Transverse colon (tissue), 4 donors: ENCODE data around the gene MMD2. TPM values are rescaled to one million over a fixed set of nuclear protein-coding genes. Genes with fewer than 3 reads are reported as not detected.

Source experiments
- DNase-seq: peaks from one replicate; pipeline ENCODE4 v3.0.0-alpha.2; 2019
- H3K27ac ChIP-seq, 4 donors: fragments of 200-600 bp; sonication (generic); 2 replicates each; pipeline ENCODE4 v1.5.1; 2016 to 2018; ENCODE audit warnings: inconsistent platforms in 4 of 4
- H3K27me3 ChIP-seq: fragments of 200-600 bp; sonication (generic); 2 replicates; pipeline ENCODE4 v1.5.1; 2017; ENCODE audit warnings: inconsistent platforms
- H3K36me3 ChIP-seq, 4 donors: fragments of 200-600 bp; sonication (generic); 2 replicates each; pipeline ENCODE4 v1.5.1; 2017 to 2019; ENCODE audit warnings: inconsistent platforms in 4 of 4
- H3K4me1 ChIP-seq, 4 donors: fragments of 200-600 bp; sonication (generic); 2 replicates each; pipeline ENCODE4 v1.5.1; 2017 to 2020; ENCODE audit warnings: inconsistent platforms in 4 of 4
- H3K4me3 ChIP-seq, 4 donors: fragments of 200-600 bp; sonication (generic); 1 replicate in 1 of 4; 2 replicates in 3 of 4; pipeline versions ENCODE4 v1.5.1 to v1.6.1; 2017 to 2019; ENCODE audit warnings: inconsistent platforms in 4 of 4
- H3K9me3 ChIP-seq, 2 donors: fragments of 200-600 bp; sonication (generic); 2 replicates each; pipeline ENCODE4 v1.5.1; 2017 to 2019; ENCODE audit warnings: inconsistent platforms in 2 of 2
- CTCF ChIP-seq, 5 experiments: fragments of 200-600 bp in 3 of 5; fragments of 450-650 bp in 2 of 5; sonication (generic) in 3 of 5; IDR thresholded peaks; 1 replicate in 2 of 5; 2 replicates in 3 of 5; pipeline ENCODE4 v1.5.1; 2016 to 2017; ENCODE audit warnings: antibody characterized with exemption in 5 of 5, inconsistent platforms in 3 of 5, mild to moderate bottlenecking in 2 of 5, moderate library complexity in 1 of 5
- EP300 ChIP-seq: sonication (generic); formaldehyde crosslinking; IDR thresholded peaks from one replicate; pipeline ENCODE4 v1.6.1; 2017; ENCODE audit warnings: antibody characterized with exemption, low read depth
- POLR2A ChIP-seq: fragments of 450-650 bp; IDR thresholded peaks from one replicate; pipeline ENCODE4 v1.6.1; 2016; ENCODE audit warnings: antibody characterized with exemption, mild to moderate bottlenecking, moderate library complexity
- POLR2AphosphoS5 ChIP-seq, 3 donors: sonication (generic); formaldehyde crosslinking; IDR thresholded peaks; one replicate each; pipeline ENCODE4 v1.6.1; 2016; ENCODE audit warnings: antibody characterized with exemption in 3 of 3
- WGBS, 2 donors: methylation state at CpG; one replicate each; pipeline ENCODE4 v1.1.5; 2018; ENCODE audit warnings: low coverage in 1 of 2; 5-methylcytosine and 5-hydroxymethylcytosine counted together
- in situ Hi-C, 4 donors: fragments of 200-750 bp; cut with MboI; loops; one replicate each; pipeline versions ENCODE4 v1.15.0 to v1.15.1; 2017; ENCODE audit warnings: low sequenced_read_pairs in 3 of 4, low pct_ligation_motif_present in 1 of 4, low pct_unique_long_range_greater_than_20kb in 1 of 4
- intact Hi-C: fragments of 100-400 bp; cut with DNase I; formaldehyde crosslinking; loops from one replicate; pipeline ENCODE4 v1.15.1; 2023; ENCODE audit warnings: low total_unique reads
- total RNA-seq, 4 donors: library from RNA; depleted of rRNA; stranded (reverse); fragments of >200 nt; gene quantifications; one replicate each; pipeline ENCODE4 v1.1.0, GENCODE V29; 2016

The MMD2 gene
- total RNA-seq, 4 donors from 2014 or later, result not detected

GRCh38 chr7:4883372-4884144, 75.4 kb downstream of the MMD2 start, which contains the start of gene RADIL:
TSS of gene RADIL (minus strand) at chr7:4883716. CDS start at chr7:4878139, 5,577 bp downstream.
- peaks cover 26% of the 10 kb centered on the region for H3K27me3 ChIP-seq
- no peak for TF ChIP-seq POLR2AphosphoS5 (IDR thresholded peaks at IDR 0.05)
- peak in 4 of 5 experiments; percentile 50 to 65 (median 62) for TF ChIP-seq CTCF (IDR thresholded peaks at IDR 0.05)
- TF ChIP-seq POLR2A, result no peak
- TF ChIP-seq EP300, result no peak
- H3K4me3 ChIP-seq, result peak within 1 kb of the TSS; percentile 35 to 60 (median 53)
- in situ Hi-C loops (no loop called here), intact Hi-C loops (no loop called here)
- WGBS, 2 donors, result 7% methylated on average over 62 of the region's 72 CpGs; no CpG with 5 or more reads in 1 of the 2 donors
- H3K27ac ChIP-seq, result peak within 1 kb of the TSS; percentile 59 to 79 (median 66)
- DNase-seq, result peak; percentile 82
- H3K4me1 ChIP-seq, result peaks cover 0 to 14% (median 6%) of the 10 kb centered on the region in 4 donors
- no peaks in the 10 kb centered on the region for H3K36me3 ChIP-seq
- no peaks in the 10 kb centered on the region for H3K9me3 ChIP-seq

- Histone ChIP-seq H3K9me3 (no peaks in the 10 kb centered on the region), H3K4me3 (peak overlapping the region; percentile 35 to 60 (median 53)), H3K27me3 (peaks cover 26% of the 10 kb centered on the region), H3K4me1 (peaks cover 0 to 14% (median 6%) of the 10 kb centered on the region in 4 donors), H3K27ac (peak overlapping the region; percentile 59 to 79 (median 66)), H3K36me3 (no peaks in the 10 kb centered on the region)
- intact Hi-C loops, result no loop called here
- DNase-seq, result no peak
- TF ChIP-seq POLR2AphosphoS5 (IDR thresholded peaks at IDR 0.05) (no peak), EP300 (no peak), POLR2A (no peak), CTCF (IDR thresholded peaks at IDR 0.05) (no peak)
- WGBS, 2 donors, result 25% methylated on average over 16 of the region's 36 CpGs; no CpG with 5 or more reads in 1 of the 2 donors
- in situ Hi-C loops, result no loop called here
Observed at GRCh38 chr7:4883033-4883371, 76.0 kb downstream of the MMD2 start.

- in situ Hi-C loops, result no loop called here
- H3K36me3 ChIP-seq, result no peaks in the 10 kb centered on the region
- peak overlapping the region; percentile 59 to 79 (median 66) for H3K27ac ChIP-seq
- peaks cover 26% of the 10 kb centered on the region for H3K27me3 ChIP-seq
- intact Hi-C loops, result no loop called here
- H3K9me3 ChIP-seq, result no peaks in the 10 kb centered on the region
- peak overlapping the region; percentile 35 to 60 (median 53) for H3K4me3 ChIP-seq
- TF ChIP-seq POLR2AphosphoS5 (IDR thresholded peaks at IDR 0.05), result peak in 1 of 3 donors; percentile 15
- TF ChIP-seq EP300, result no peak
- no peak for TF ChIP-seq POLR2A
- TF ChIP-seq CTCF (IDR thresholded peaks at IDR 0.05), result peak in 1 of 5 experiments; percentile 10
- peaks cover 0 to 14% (median 6%) of the 10 kb centered on the region in 4 donors for H3K4me1 ChIP-seq
- WGBS, 2 donors, result 0 to 7% methylated on average over 1 to 35 of the region's 35 CpGs
- DNase-seq, result peak; percentile 38
Observed at GRCh38 chr7:4882169-4883032, 76.6 kb downstream of the MMD2 start.

DNA sequence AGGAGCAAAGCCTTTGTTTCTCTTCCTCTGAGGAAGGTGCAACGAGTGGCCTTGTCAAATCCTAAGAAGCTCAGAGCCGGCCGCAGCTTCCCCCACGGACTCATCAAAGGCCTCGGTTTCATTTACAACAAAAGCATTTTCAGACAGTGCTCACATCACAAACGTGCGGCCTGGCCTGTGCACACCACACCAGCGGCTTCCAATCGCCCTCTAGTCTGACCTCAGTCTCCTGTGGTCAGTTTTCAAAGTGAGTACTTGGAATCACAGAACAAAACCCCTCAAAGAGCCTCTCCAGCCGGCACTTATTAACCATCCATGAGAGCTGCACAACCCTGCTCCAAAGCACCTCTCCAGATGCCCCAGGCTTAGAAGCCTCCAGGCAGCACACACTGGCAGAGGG, 78.8 kb downstream of the MMD2 start:
- Histone ChIP-seq H3K4me1 (peaks cover 0 to 14% (median 6%) of the 10 kb centered on the region in 4 donors), H3K36me3 (no peaks in the 10 kb centered on the region), H3K9me3 (no peaks in the 10 kb centered on the region), H3K27ac (no peak overlapping the region), H3K27me3 (peaks cover 26% of the 10 kb centered on the region), H3K4me3 (no peak overlapping the region)
- no peak for DNase-seq
- in situ Hi-C loops (no loop called here), intact Hi-C loops (no loop called here)
- WGBS, 2 donors, result 53 to 73% methylated on average over 3 to 10 of the region's 10 CpGs
- no peak for TF ChIP-seq CTCF (IDR thresholded peaks at IDR 0.05)
- TF ChIP-seq POLR2AphosphoS5 (IDR thresholded peaks at IDR 0.05), result no peak
- no peak for TF ChIP-seq EP300
- no peak for TF ChIP-seq POLR2A
